ENCODE results near the gene DACH1.

DACH1 gene

GRCh38 chr13:71858647-71859046 is 8.4 kb downstream of the DACH1 start:
- TF ChIP-seq ZFX (IDR thresholded peaks at IDR 0.05) = no peak
- TF ChIP-seq, protein P1, sequence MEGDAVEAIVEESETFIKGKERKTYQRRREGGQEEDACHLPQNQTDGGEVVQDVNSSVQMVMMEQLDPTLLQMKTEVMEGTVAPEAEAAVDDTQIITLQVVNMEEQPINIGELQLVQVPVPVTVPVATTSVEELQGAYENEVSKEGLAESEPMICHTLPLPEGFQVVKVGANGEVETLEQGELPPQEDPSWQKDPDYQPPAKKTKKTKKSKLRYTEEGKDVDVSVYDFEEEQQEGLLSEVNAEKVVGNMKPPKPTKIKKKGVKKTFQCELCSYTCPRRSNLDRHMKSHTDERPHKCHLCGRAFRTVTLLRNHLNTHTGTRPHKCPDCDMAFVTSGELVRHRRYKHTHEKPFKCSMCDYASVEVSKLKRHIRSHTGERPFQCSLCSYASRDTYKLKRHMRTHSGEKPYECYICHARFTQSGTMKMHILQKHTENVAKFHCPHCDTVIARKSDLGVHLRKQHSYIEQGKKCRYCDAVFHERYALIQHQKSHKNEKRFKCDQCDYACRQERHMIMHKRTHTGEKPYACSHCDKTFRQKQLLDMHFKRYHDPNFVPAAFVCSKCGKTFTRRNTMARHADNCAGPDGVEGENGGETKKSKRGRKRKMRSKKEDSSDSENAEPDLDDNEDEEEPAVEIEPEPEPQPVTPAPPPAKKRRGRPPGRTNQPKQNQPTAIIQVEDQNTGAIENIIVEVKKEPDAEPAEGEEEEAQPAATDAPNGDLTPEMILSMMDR (conservative IDR thresholded peaks at IDR 0.05) = no peak

GRCh38 chr13:71856548-71857043 is 10.4 kb downstream of the DACH1 start:
- TF ChIP-seq ZFX (IDR thresholded peaks at IDR 0.05) = no peak
- TF ChIP-seq, protein P1 (conservative IDR thresholded peaks at IDR 0.05) = no peak

More at GRCh38 chr13:71858647-71859046, 8.4 kb downstream of the DACH1 start:
- no peak overlapping the region for H3K27ac ChIP-seq

GRCh38 chr13:71854401-71854800 is 12.6 kb downstream of the DACH1 start:
- H3K27ac ChIP-seq = no peak overlapping the region
- no peak for TF ChIP-seq ZFX (IDR thresholded peaks at IDR 0.05)
- TF ChIP-seq, protein P1 (conservative IDR thresholded peaks at IDR 0.05) = no peak

More at GRCh38 chr13:71856548-71857043, 10.4 kb downstream of the DACH1 start:
- H3K27ac ChIP-seq = no peak overlapping the region

GRCh38 chr13:71853725-71854124 is 13.3 kb downstream of the DACH1 start:
- H3K27ac ChIP-seq = no peak overlapping the region
- TF ChIP-seq, protein P1 (conservative IDR thresholded peaks at IDR 0.05) = no peak
- no peak for TF ChIP-seq ZFX (IDR thresholded peaks at IDR 0.05)

GRCh38 chr13:71852736-71853135 is 14.3 kb downstream of the DACH1 start:
- no peak overlapping the region for H3K27ac ChIP-seq
- TF ChIP-seq ZFX (IDR thresholded peaks at IDR 0.05) = no peak
- TF ChIP-seq, protein P1 (conservative IDR thresholded peaks at IDR 0.05) = no peak

- TF ChIP-seq ZFX (IDR thresholded peaks at IDR 0.05) = no peak
- TF ChIP-seq, protein P1 (conservative IDR thresholded peaks at IDR 0.05) = no peak
- H3K27ac ChIP-seq = no peak overlapping the region
Observed at GRCh38 chr13:71851498-71852409, 15.2 kb downstream of the DACH1 start.

DNA sequence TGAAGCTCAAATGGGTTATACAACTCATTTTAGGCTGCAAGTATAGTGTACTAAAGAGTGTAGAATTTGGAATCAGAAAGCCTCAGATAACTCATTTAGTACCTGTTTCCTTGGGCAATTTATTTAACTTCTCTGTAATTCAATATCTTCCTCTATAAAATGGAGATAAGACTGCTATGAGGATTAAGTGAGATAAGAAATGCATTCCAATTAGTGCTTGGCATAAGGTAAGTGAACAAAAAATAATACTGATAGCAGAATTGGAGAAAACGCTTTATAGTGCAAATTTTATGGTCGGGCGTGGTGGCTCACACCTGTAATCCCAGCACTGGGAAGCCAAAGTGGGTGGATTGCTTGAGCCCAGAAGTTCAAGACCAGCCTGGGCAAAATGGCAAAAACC is 25.0 kb downstream of the DACH1 start:
- TF ChIP-seq, protein P1 (conservative IDR thresholded peaks at IDR 0.05) = no peak
- no peak for TF ChIP-seq ZFX (IDR thresholded peaks at IDR 0.05)
- H3K27ac ChIP-seq = no peak overlapping the region
